Kidney (tissue), 14 donors: ENCODE data around the gene TRAF7. TPM values are rescaled to one million over a fixed set of nuclear protein-coding genes. Genes with fewer than 3 reads are reported as not detected.
A peak's percentile ranks its signal among the peaks of the same experiment; 100 is the strongest.

ENCODE experiments used
- DNase-seq, 5 donors: peaks; one replicate each; pipeline ENCODE4 v3.0.0-alpha.2; 2013 to 2020
- FAIRE-seq: peaks from 2 replicates; lab custom pipeline; 2012; peaks lifted over from hg19 to GRCh38; lab: Jason Lieb, UNC
- H3K27ac ChIP-seq, 2 donors: one replicate each; pipeline ENCODE4 v1.7.0; 2013; ENCODE audit warnings: low read depth in 2 of 2, low read length in 2 of 2, inconsistent platforms in 1 of 2
- H3K27me3 ChIP-seq: one replicate; pipeline ENCODE4 v1.7.1; 2013; ENCODE audit warnings: low read length, inconsistent platforms; ENCODE audit not compliant: control insufficient read depth, insufficient read depth
- H3K36me3 ChIP-seq, 3 donors: one replicate each; pipeline versions ENCODE4 v1.7.0 to v1.7.1; 2013; ENCODE audit warnings: low read length in 3 of 3, control low read depth in 1 of 3, inconsistent platforms in 1 of 3; ENCODE audit not compliant: insufficient read depth in 3 of 3, control insufficient read depth in 2 of 3
- H3K4me1 ChIP-seq, 3 donors: one replicate each; pipeline versions ENCODE4 v1.7.0 to v1.7.1; 2013; ENCODE audit warnings: low read length in 3 of 3, inconsistent platforms in 1 of 3, low read depth in 1 of 3; ENCODE audit not compliant: control insufficient read depth in 2 of 3, insufficient read depth in 2 of 3
- H3K4me3 ChIP-seq, 3 donors: one replicate each; pipeline versions ENCODE4 v1.7.0 to v1.8.1; 2013; ENCODE audit warnings: low read length in 3 of 3, control low read depth in 1 of 3, inconsistent platforms in 1 of 3
- H3K9ac ChIP-seq, 3 donors: one replicate each; pipeline versions ENCODE4 v1.7.0 to v1.7.1; 2013; ENCODE audit warnings: low read length in 3 of 3, control low read depth in 1 of 3, inconsistent platforms in 1 of 3
- H3K9me3 ChIP-seq, 3 donors: one replicate each; pipeline versions ENCODE4 v1.7.0 to v1.7.1; 2013; ENCODE audit warnings: low read length in 3 of 3, control low read depth in 1 of 3, inconsistent platforms in 1 of 3; ENCODE audit not compliant: control insufficient read depth in 2 of 3, insufficient read depth in 1 of 3
- CTCF ChIP-seq: IDR thresholded peaks from 3 replicates; pipeline ENCODE4 v1.5.1; 2012; ENCODE audit warnings: mild to moderate bottlenecking, moderate library complexity, borderline replicate concordance; ENCODE audit not compliant: insufficient read depth; ENCODE audit errors: extremely low read depth
- intact Hi-C: fragments of 100-400 bp; cut with DNase I; formaldehyde crosslinking; loops from one replicate; pipeline ENCODE4 v1.11.1; 2022
- polyA plus RNA-seq: library from polyadenylated mRNA; stranded (reverse); fragments of 350-450 nt; fragmentation: Illumina TruSeq; extraction: RNeasy Lipid Tissue Mini Kit (QIAGEN cat#74804); gene quantifications from one replicate; pipeline ENCODE4 v1.2.3, GENCODE V29; 2014; ENCODE audit warnings: low read depth, low replicate concordance; ENCODE audit not compliant: insufficient read depth
- total RNA-seq: library from RNA; stranded (reverse); fragmentation: NEBNext Ultra II Directional; extraction: Animal tissue kit (Norgen Biotek cat#: 25700); gene quantifications from one replicate; pipeline ENCODE4 v1.2.1, GENCODE V29; 2021
- donor health status: control.
- donor health status: control.
- donor health status: control.
- donor health status: control.
- donor health status: control.
- donor health status: DM: yes; HTN: yes; CAD: no.
- donor health status: Normal renal cell carcinoma (clear cell type).

The TRAF7 gene
- total and polyA plus RNA-seq, 2 donors from 2014 or later = 26.1 to 66.8 TPM

- TF ChIP-seq CTCF = no peak
- intact Hi-C loops = no loop called here
- Histone ChIP-seq H3K9me3 (no peaks in the 10 kb centered on the region), H3K27me3 (no peaks in the 10 kb centered on the region), H3K9ac (peak overlapping the region; percentile 38 to 80 (median 69)), H3K27ac (no peak overlapping the region), H3K36me3 (peaks cover 0 to 3% (median 0%) of the 10 kb centered on the region in 3 donors), H3K4me3 (peak overlapping the region; percentile 61 to 91 (median 81)), H3K4me1 (peaks cover 0 to 56% (median 13%) of the 10 kb centered on the region in 3 donors)
- DNase-seq = peak; percentile 38 to 84 (median 55)
- FAIRE-seq = no peak
These were observed 631 bp downstream of the TRAF7 start for GRCh38 chr16:2155977-2156848.

- no peak for TF ChIP-seq CTCF
- no peaks in the 10 kb centered on the region for H3K36me3 ChIP-seq
- H3K4me3 ChIP-seq = no peak overlapping the region
- DNase-seq (no peak), FAIRE-seq (no peak)
- intact Hi-C loops = no loop called here
- no peaks in the 10 kb centered on the region for H3K9me3 ChIP-seq
- H3K4me1 ChIP-seq = peaks cover 0 to 50% (median 10%) of the 10 kb centered on the region in 3 donors
- peak overlapping the region in 1 of 3 donors; percentile 4 for H3K9ac ChIP-seq
- H3K27ac ChIP-seq = peak overlapping the region in 1 of 2 donors; percentile 19
- no peaks in the 10 kb centered on the region for H3K27me3 ChIP-seq
These were observed 1.3 kb downstream of the TRAF7 start for GRCh38 chr16:2156849-2157224.

DNA sequence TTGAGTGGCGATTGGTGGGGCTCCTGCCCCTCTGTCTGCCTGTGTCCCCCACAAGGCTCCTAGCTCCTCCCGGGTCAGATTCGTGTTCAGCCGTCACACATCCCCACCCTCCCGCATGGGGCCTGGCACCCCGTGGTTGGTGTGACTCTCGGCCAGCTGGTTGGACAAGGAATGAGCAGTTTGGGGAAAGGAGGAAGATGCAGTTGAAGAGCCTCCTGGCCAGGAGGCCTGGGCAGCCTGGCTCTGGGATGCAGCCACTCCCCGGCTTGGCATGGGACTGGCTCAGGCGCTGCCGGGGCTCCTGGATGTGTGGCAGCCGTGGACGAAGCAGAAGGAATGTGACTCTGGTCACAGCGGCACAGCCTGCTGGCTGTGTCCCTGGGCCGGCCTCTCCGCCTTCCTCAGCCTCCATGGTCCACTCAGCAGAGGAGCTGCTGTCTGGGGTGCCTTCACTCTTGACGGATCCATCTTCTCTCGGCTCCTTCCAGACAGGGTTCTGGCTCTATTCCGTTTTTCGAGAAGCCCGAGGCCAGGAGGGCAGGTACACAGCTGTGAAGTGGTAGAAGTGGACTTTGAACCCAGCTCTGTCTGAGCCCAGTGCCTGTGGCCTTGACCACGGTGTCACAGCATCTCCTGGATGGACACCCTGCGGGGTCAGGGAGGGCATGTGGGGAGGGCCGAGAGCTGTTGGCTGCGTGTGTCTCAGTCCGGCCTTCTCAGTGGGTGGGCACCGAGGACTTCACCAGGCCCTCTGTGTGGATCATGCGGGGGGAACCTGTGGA, 2.1 kb downstream of the TRAF7 start:
- peaks cover 0 to 45% (median 10%) of the 10 kb centered on the region in 3 donors for H3K4me1 ChIP-seq
- DNase-seq (no peak), FAIRE-seq (no peak)
- H3K27me3 ChIP-seq = no peaks in the 10 kb centered on the region
- no peak overlapping the region for H3K27ac ChIP-seq
- intact Hi-C loops = no loop called here
- no peak for TF ChIP-seq CTCF
- H3K9me3 ChIP-seq = no peaks in the 10 kb centered on the region
- H3K36me3 ChIP-seq = no peaks in the 10 kb centered on the region
- H3K9ac ChIP-seq = no peak overlapping the region
- H3K4me3 ChIP-seq = no peak overlapping the region
